Mammary epithelial cell (primary cell): ENCODE results near the gene PELO.

Experiments
- CTCF ChIP-seq, 2 donors: IDR thresholded peaks in 1 of 2; conservative IDR thresholded peaks in 1 of 2; 2 replicates each; pipeline ENCODE4 v1.5.1; 2011 to 2012; ENCODE audit warnings: inconsistent platforms in 2 of 2, low read length in 2 of 2, mild to moderate bottlenecking in 2 of 2, control low read depth in 1 of 2, low read depth in 1 of 2; ENCODE audit not compliant: insufficient read depth in 1 of 2; ENCODE audit errors: extremely low read depth in 1 of 2
- EZH2 ChIP-seq: IDR thresholded peaks from 2 replicates; pipeline ENCODE4 v1.6.1; 2012; ENCODE audit warnings: low read length, inconsistent platforms, borderline replicate concordance

GRCh38 chr5:52778781-52779180 lies 8.9 kb upstream of the PELO start:
- TF ChIP-seq CTCF (conservative IDR thresholded peaks at IDR 0.05 in 1 of 2, IDR thresholded peaks at IDR 0.05 in 1 of 2; ENCODE audit: extremely low read depth in 1 of 2, insufficient read depth in 1 of 2, low read depth in 1 of 2, low read length in 2 of 2) = no peak
- no peak for TF ChIP-seq EZH2
